ENCODE data around the gene RNF144A.

DNA sequence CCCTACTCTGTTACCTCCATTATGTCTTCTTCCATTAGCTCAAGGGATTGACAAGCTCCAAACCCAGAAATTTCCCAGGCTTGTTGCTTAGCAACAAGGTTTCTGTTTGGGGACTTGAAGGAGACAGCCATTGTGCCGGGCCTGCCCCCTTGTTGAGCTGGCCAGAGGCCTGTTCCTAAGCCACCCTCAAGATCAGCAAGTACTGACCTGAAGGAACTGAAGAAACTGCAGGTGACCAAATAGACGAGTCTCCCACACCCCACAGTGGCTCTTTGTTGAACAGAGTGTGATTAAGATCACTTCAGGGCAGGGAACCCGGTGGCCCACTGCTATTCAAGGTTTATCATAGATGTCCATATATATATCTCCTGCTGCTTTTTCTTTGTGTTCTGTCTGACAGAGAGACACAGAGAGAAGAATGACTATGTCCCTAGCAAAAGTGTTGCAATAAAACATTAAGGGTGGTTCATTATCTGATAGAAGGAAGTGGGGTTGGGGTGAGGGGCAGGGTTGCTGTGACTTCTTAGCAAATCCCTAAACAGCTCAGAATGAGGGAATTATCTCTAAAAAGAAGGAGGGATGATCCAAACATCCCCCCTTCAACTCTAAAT lies 69.2 kb downstream of the RNF144A start:
- no peak for TF ChIP-seq BCL11A (IDR thresholded peaks at IDR 0.05; ENCODE audit: low read depth, low read length)
- no peak for TF ChIP-seq POLR2A (IDR thresholded peaks at IDR 0.05; ENCODE audit: low read depth, low read length)
- TF ChIP-seq NFYA (IDR thresholded peaks at IDR 0.05; ENCODE audit: borderline replicate concordance, low read depth, low read length), result no peak
- TF ChIP-seq CTCF (IDR thresholded peaks at IDR 0.05 in 2 of 3, conservative IDR thresholded peaks at IDR 0.05 in 1 of 3; ENCODE audit: control insufficient read depth in 2 of 3, extremely low read depth in 1 of 3, insufficient read depth in 1 of 3, low read depth in 3 of 3, low read length in 3 of 3), result no peak
- TF ChIP-seq RFX5 (IDR thresholded peaks at IDR 0.05; ENCODE audit: low read depth, low read length), result no peak
- TF ChIP-seq CEBPB (IDR thresholded peaks at IDR 0.05; ENCODE audit: borderline replicate concordance in 1 of 2, low read depth in 2 of 2, low read length in 2 of 2), result no peak
- TF ChIP-seq GABPA (IDR thresholded peaks at IDR 0.05; ENCODE audit: low read depth), result no peak
- TF ChIP-seq EP300 (IDR thresholded peaks at IDR 0.05; ENCODE audit: borderline replicate concordance in 1 of 2, control insufficient read depth in 1 of 2, low read depth in 2 of 2, low read length in 2 of 2), result no peak
- TF ChIP-seq, protein P1, sequence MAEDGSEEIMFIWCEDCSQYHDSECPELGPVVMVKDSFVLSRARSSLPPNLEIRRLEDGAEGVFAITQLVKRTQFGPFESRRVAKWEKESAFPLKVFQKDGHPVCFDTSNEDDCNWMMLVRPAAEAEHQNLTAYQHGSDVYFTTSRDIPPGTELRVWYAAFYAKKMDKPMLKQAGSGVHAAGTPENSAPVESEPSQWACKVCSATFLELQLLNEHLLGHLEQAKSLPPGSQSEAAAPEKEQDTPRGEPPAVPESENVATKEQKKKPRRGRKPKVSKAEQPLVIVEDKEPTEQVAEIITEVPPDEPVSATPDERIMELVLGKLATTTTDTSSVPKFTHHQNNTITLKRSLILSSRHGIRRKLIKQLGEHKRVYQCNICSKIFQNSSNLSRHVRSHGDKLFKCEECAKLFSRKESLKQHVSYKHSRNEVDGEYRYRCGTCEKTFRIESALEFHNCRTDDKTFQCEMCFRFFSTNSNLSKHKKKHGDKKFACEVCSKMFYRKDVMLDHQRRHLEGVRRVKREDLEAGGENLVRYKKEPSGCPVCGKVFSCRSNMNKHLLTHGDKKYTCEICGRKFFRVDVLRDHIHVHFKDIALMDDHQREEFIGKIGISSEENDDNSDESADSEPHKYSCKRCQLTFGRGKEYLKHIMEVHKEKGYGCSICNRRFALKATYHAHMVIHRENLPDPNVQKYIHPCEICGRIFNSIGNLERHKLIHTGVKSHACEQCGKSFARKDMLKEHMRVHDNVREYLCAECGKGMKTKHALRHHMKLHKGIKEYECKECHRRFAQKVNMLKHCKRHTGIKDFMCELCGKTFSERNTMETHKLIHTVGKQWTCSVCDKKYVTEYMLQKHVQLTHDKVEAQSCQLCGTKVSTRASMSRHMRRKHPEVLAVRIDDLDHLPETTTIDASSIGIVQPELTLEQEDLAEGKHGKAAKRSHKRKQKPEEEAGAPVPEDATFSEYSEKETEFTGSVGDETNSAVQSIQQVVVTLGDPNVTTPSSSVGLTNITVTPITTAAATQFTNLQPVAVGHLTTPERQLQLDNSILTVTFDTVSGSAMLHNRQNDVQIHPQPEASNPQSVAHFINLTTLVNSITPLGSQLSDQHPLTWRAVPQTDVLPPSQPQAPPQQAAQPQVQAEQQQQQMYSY (CRISPR knock-in tag; IDR thresholded peaks at IDR 0.05), result no peak
- no peak for TF ChIP-seq BHLHE40 (IDR thresholded peaks at IDR 0.05; ENCODE audit: borderline replicate concordance in 1 of 2, low read depth in 2 of 2, low read length in 1 of 2)
- no peak for TF ChIP-seq PAX8 (IDR thresholded peaks at IDR 0.05)
